COLO668 (cell line): ENCODE data around the gene CCR8.
A peak's percentile ranks its signal among the peaks of the same experiment; 100 is the strongest.
"Not testable (repeated sequence)": the region's sequence is repeated elsewhere in the genome, so short reads cannot be mapped to it uniquely, and the experiment has no call there.

Source experiments
- DNase-seq: peaks from one replicate; lab custom pipeline; 2025; ENCODE audit not compliant: unreplicated experiment; lab: John Stamatoyannopoulos, UW

CCR8 gene

DNA sequence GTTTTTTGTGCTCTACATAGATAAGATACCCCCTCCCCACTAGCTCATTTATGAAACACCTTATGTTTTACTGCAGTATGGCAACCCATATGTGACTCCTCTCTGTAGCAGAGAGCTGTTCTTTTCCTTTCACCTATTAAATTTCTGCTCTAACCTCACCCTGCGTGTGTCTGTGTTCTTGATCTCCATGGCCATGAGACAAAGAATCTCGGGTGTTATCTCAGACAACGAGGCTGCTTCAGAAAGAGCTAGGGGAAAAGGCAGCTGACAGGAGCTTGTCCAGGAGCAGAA, 18.0 kb downstream of the CCR8 start:
- DNase-seq = no peak

GRCh38 chr3:39349080-39349479, 19.6 kb downstream of the CCR8 start:
- peak; percentile 39 for DNase-seq

GRCh38 chr3:39350714-39351113, 21.2 kb downstream of the CCR8 start:
- no peak for DNase-seq

- not testable (repeated sequence) for DNase-seq
These were observed 21.6 kb downstream of the CCR8 start for GRCh38 chr3:39351134-39351533.

DNA sequence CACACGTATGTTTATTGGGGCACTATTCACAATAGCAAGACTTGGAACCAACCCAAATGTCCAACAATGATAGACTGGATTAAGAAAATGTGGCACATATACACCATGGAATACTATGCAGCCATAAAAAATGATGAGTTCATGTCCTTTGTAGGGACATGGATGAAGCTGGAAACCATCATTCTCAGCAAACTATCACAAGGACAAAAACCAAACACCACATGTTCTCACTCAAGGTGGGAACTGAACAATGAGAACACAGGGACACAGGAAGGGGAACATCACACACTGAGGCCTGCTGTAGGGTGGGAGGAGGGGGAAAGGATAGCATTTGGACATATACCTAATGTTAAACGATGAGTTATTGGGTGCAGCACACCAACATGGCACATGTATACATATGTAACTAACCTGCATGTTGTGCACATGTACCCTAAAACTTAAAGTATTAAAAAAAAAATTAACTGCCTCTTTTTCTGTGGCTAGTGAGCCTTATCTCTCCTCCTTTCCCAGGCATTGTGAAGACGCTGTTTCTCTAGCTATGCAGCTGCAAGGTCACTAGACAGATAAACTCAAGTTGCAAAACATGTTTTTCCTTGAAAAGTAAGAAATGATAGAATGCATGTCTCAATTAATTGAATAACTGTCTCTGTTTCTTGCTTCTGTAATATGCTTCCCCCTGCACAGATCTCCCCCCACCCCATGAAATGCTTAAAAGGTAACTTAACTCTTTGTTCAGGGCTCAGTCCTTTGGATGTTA, 23.8 kb downstream of the CCR8 start:
- DNase-seq = not testable (repeated sequence)

DNA sequence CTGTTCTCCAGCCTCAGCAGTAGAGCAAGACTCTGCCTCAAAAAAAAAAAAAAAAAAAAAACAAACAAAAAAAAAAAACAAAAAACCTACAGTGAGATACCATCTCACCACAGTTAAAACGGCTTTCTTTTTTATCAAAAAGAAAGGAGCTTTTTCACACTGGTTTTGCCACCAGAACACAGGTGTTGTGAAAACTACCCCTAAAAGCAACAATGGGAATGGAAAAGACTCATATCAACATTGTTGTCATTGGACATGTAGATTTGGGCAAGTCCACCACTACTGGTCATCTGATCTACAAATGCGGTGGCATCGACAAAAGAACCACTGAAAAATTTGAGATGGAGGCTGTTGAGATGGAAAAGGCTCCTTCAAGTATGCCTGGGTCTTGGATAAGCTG, 28.8 kb downstream of the CCR8 start:
- DNase-seq = no peak

DNA sequence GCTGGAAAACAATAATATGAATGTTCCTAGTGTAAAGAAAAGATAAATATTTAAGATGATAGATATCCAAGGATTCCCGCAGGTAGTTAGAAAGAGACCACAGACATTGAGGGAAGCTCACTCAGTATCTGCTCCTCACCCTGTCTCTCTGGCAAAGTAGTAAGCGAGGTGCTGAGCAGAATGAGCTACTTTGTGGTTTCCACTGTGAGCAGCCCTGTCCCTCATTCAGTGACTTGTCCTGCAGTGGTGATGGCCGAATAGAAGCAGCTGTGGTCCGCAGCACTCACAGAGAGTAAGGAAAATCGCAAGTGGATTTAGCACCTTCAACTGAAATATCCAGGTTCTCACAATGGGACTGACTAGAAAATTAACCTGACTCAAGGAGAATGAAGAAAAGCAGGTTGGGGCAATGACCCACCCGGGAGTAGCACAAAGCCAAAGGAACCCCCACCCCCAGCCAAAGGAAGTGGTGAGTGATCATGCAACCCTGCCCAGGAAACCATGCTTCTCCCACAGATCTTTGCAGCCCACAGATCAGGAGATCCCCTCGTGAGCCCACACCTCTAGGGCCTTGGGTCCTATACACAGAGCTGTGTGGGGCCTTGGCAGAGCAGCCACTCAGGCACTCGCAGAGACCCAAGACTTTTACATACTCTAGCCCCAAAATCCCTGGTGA, 31.9 kb downstream of the CCR8 start:
- DNase-seq = no peak

GRCh38 chr3:39362192-39362591, 32.7 kb downstream of the CCR8 start:
- no peak for DNase-seq

DNA sequence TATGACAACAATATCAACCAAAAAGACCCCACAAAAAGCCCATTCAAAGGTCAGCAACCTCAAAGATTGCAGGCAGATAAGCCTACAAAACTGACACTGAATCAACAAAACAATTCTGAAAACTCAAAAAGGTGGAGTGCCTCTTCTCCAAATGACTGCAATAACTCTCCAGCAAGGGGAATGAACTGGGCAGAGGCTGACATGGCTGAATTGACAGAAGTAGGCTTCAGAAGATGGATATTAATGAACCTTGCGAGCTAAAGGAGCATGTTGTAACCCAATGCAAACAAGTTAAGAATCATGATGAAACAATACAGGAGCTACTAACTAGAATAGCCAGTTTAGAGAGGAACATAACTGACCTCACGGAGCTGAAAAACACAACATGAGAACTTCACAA, 33.3 kb downstream of the CCR8 start:
- DNase-seq = no peak

DNA sequence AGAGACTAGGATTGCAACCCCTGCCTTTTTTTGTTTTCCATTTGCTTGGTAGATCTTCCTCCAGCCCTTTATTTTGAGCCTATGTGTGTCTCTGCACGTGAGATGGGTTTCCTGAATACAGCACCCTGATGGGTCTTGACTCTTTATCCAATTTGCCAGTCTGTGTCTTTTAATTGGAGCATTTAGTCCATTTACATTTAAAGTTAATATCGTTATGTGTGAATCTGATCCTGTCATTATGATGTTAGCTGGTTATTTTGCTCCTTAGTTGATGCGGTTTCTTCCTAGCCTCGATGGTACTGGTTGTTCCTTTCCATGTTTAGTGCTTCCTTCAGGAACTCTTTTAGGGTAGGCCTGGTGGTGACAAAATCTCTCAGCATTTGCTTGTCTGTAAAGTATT, 40.9 kb downstream of the CCR8 start:
- not testable (repeated sequence) for DNase-seq

GRCh38 chr3:39372833-39373232, 43.3 kb downstream of the CCR8 start:
- no peak for DNase-seq

- DNase-seq = no peak
These were observed 47.6 kb downstream of the CCR8 start for GRCh38 chr3:39376959-39377634.

DNA sequence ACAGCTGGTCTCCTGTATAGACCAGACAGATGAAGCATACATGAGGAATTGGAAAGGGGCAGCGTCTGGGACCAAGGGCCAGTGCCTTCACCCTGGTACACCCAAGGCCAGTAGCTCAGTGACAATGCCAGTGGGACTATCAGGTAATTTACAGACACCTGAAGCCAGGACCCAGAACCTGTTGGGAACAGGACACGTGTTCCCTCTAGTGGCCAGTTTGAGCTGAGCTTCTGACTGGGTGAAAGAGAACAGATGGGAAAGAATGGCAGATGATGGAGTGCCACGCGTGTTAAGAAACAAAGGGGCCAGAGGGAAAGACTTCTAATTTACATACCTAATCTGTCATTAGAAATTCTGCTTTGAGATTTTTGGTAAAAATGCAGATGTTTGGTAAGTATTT, 48.6 kb downstream of the CCR8 start:
- no peak for DNase-seq

GRCh38 chr3:39378957-39379777, 49.7 kb downstream of the CCR8 start:
- DNase-seq = no peak

DNA sequence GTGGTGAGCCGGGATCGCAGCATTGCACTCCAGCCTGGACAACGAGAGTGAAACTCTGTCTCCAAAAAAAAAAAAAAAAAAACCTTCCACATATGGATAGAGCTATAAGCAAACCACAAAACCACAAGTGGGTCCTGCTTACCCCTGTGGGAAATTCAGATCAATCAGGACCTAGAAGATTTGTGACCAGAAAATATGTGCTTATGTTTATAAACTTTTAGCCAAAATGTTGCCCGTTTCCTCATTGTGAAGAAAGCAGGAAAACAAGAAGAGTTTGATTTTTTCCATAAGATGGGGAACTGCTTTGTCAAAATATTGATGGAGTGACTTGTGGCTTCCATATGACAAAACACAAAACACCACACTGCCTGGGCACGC, 50.3 kb downstream of the CCR8 start:
- DNase-seq = no peak

GRCh38 chr3:39381432-39381831, 51.9 kb downstream of the CCR8 start:
- DNase-seq = no peak
